AG10803 (cell line): ENCODE data around the gene RGS6.

Source experiments
- DNase-seq: peaks from one replicate; pipeline ENCODE4 v3.0.0; 2010; ENCODE audit warnings: low read depth
- H3K4me3 ChIP-seq: 2 replicates; pipeline ENCODE4 v1.5.1; 2011; ENCODE audit warnings: mild to moderate bottlenecking, low read length, control low read depth
- CTCF ChIP-seq: conservative IDR thresholded peaks from 2 replicates; pipeline ENCODE4 v1.5.1; 2011; ENCODE audit warnings: mild to moderate bottlenecking, low read length, control low read depth, inconsistent platforms

RGS6 gene

DNA sequence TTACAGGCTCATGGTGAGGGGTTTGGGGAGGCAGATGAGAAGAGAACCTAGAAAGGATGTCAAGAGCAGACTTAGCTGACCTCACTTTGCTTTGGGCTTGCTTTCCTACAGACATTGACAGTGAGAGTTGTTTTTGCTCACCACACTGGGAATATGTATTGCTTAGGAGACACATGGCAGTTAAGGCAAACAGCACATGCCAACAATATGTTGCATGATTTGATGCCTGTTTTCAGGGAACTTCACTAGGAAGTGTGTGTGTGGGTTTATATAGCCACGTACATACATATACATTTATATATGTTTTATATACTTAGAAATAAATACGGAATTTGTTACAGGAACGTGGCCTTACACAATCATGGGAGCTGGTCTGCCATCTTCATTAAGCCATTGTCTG, 346.1 kb downstream of the RGS6 start:
- H3K4me3 ChIP-seq = no peak overlapping the region
- no peak for TF ChIP-seq CTCF
- no peak for DNase-seq

DNA sequence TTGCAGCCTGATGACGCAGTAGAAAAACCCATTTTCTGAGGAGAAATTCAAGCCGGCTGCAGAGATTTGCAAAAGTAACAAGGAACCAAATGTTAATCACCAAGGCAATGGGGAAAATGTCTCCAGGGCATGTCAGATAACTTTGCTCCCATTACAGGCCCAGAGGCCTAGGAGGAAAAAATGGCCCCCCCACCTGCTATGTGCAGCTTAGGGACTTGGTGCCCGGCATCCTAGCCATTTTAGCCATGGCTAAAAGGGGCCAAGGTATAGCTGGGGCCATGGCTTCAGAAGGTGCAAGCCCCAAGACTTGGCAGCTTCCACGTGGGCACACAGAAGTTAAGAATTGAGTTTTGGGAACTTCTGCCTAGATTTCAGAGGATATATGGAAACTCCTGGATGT, 351.9 kb downstream of the RGS6 start:
- no peak overlapping the region for H3K4me3 ChIP-seq
- no peak for TF ChIP-seq CTCF
- DNase-seq = no peak

DNA sequence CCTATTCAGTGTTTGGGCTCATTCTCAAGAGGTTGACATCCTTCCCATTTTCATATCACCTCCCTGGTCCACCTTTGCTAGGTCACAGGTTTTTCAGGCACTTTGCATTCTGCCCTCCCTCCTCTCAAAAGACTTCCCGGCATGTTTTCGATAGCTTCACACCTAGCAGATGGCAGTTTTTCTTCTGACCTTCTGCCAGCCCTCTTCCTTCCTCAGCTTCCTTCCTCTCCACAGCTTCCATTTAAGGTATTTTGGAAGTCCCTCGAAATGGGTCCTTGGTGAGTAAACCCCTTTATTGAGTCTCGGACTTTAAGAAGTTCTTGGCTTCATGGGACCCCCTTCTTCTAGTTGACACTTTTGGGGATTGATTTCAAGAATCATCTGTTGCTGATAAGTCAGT, 358.0 kb downstream of the RGS6 start:
- DNase-seq = no peak
- H3K4me3 ChIP-seq = no peak overlapping the region
- no peak for TF ChIP-seq CTCF

GRCh38 chr14:72291908-72292688, 359.9 kb downstream of the RGS6 start:
- H3K4me3 ChIP-seq = no peak overlapping the region

DNA sequence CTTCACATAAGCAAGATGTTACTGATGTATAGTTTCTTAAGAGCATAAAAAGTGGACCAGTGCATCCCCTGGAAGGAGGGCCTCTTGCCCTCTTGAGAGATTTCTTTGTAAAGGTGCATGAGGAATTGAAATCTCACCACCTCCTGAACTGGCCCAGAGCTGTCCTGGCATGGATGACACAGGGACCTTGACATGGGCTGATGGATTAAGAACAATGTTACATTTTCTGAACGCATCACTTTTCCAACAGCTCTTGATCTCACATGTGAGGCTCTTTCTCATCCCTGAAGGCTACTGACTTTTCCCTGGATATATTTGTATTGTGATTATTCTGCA, 360.4 kb downstream of the RGS6 start:
- no peak overlapping the region for H3K4me3 ChIP-seq
- no peak for TF ChIP-seq CTCF
- DNase-seq = no peak

More at GRCh38 chr14:72291908-72292688, 359.9 kb downstream of the RGS6 start:
- peak; percentile 61 for TF ChIP-seq CTCF
- peak; percentile 40 for DNase-seq

GRCh38 chr14:72301352-72301751, 369.1 kb downstream of the RGS6 start:
- no peak for TF ChIP-seq CTCF
- DNase-seq = no peak
- H3K4me3 ChIP-seq = no peak overlapping the region

- no peak overlapping the region for H3K4me3 ChIP-seq
- no peak for DNase-seq
- no peak for TF ChIP-seq CTCF
These were observed 371.7 kb downstream of the RGS6 start for GRCh38 chr14:72303930-72304329.
